ENCODE measurements around the gene MPDU1.

DNA sequence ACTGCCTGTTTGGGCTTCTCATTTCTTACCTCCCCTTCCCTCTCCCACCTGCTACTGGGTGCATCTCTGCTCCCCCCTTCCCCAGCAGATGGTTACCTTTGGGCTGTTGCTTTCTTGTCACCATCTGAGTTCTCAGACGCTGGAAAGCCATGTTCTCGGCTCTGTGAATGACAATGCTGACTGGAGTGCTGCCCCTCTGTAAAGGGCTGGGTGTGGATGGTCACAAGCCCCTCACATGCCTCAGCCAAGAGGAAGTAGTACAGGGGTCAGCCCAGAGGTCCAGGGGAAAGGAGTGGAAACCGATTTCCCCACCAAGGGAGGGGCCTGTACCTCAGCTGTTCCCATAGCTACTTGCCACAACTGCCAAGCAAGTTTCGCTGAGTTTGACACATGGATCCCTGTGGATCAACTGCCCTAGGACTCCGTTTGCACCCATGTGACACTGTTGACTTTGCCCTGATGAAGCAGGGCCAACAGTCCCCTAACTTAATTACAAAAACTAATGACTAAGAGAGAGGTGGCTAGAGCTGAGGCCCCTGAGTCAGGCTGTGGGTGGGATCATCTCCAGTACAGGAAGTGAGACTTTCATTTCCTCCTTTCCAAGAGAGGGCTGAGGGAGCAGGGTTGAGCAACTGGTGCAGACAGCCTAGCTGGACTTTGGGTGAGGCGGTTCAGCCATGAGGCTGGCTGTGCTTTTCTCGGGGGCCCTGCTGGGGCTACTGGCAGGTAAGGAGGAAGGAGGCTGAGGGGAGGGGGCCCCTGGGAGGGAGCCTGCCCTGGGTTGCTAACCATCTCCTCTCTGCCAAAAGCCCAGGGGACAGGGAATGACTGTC is 4.4 kb upstream of the MPDU1 start, which contains the start of gene CD68:
- TF ChIP-seq, protein P1, sequence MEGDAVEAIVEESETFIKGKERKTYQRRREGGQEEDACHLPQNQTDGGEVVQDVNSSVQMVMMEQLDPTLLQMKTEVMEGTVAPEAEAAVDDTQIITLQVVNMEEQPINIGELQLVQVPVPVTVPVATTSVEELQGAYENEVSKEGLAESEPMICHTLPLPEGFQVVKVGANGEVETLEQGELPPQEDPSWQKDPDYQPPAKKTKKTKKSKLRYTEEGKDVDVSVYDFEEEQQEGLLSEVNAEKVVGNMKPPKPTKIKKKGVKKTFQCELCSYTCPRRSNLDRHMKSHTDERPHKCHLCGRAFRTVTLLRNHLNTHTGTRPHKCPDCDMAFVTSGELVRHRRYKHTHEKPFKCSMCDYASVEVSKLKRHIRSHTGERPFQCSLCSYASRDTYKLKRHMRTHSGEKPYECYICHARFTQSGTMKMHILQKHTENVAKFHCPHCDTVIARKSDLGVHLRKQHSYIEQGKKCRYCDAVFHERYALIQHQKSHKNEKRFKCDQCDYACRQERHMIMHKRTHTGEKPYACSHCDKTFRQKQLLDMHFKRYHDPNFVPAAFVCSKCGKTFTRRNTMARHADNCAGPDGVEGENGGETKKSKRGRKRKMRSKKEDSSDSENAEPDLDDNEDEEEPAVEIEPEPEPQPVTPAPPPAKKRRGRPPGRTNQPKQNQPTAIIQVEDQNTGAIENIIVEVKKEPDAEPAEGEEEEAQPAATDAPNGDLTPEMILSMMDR (optimal IDR thresholded peaks at IDR 0.05 in 1 of 3, IDR thresholded peaks at IDR 0.05 in 1 of 3, conservative IDR thresholded peaks at IDR 0.05 in 1 of 3; ENCODE audit: extremely low read depth in 1 of 3, insufficient read depth in 2 of 3, low read length in 3 of 3) = no peak
- TF ChIP-seq EZH2 (IDR thresholded peaks at IDR 0.05; ENCODE audit: low read length) = no peak

Data from keratinocyte (primary cell).